ENCODE results near the gene AGXT. TPM values are rescaled to one million over a fixed set of nuclear protein-coding genes. Genes with fewer than 3 reads are reported as not detected.

The AGXT gene
- total and polyA plus RNA-seq, 4 donors: 254 to 1,572 (median 1,428) TPM

DNA sequence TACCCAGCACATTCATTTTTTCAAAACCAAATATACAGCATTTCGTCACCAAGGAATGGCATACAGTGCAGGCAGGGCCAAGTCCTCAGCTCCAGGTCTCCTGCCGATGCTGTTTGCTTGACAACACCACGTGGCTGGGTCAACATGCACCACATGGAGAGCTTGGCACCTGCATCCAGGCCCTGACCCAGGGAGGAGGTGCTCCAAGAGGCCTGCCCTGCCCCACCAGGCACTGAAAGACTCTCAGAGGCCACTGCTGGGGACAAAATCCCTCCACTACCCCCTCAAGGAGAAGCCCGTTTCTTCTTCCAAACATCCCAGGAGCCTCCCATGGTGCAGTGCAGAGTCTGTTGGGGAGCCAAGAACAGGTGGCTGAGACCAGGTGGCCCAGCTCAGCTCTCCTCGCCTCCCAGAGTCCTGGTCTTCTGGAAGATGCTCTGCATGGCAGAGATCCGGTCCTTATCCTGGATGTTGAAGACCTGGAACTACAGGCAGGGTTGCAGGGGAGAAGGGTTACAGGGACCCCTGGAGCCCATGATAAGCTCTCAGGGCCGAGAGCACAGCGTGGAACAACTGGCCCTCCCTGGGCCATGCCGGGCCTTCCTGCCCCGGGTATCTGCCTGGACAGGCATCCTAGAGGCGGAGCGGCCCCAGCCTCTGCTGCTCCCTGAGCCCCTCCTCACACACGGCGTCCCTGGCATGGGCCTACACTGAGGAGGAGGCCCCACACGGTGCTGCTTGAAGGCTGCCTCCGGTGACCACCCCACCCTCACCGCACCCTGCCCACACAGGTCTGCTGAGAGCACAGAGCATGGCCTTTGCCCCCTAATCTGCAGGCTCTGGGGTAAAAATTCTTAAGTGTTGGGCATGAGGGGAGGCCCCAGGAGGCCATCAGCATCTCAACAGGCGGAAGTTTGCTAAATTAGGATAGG lies 18.3 kb downstream of the AGXT start:
- WGBS: 52% methylated on average over 18 of the region's 18 CpGs
- Histone ChIP-seq H3K27ac (ENCODE audit: low read depth in 1 of 2, low read length in 2 of 2) (peak overlapping the region; percentile 49 to 76), H3K4me3 (ENCODE audit: low read depth in 1 of 3, low read length in 3 of 3) (no peak overlapping the region), H3K27me3 (ENCODE audit: control insufficient read depth in 4 of 4, insufficient read depth in 4 of 4, low read length in 3 of 4) (no peaks in the 10 kb centered on the region), H3K9ac (ENCODE audit: low read depth in 1 of 2, low read length in 2 of 2) (no peak overlapping the region), H3K9me3 (ENCODE audit: control insufficient read depth in 4 of 4, low read length in 3 of 4) (no peaks in the 10 kb centered on the region), H3K36me3 (ENCODE audit: control insufficient read depth in 4 of 4, insufficient read depth in 3 of 4, low read depth in 1 of 4, low read length in 3 of 4) (peaks cover 3 to 11% (median 4%) of the 10 kb centered on the region in 4 donors), H3K4me1 (ENCODE audit: control insufficient read depth in 4 of 4, insufficient read depth in 4 of 4, low read length in 3 of 4) (peaks cover 19 to 72% (median 65%) of the 10 kb centered on the region in 4 donors)
- TF ChIP-seq, protein P1, sequence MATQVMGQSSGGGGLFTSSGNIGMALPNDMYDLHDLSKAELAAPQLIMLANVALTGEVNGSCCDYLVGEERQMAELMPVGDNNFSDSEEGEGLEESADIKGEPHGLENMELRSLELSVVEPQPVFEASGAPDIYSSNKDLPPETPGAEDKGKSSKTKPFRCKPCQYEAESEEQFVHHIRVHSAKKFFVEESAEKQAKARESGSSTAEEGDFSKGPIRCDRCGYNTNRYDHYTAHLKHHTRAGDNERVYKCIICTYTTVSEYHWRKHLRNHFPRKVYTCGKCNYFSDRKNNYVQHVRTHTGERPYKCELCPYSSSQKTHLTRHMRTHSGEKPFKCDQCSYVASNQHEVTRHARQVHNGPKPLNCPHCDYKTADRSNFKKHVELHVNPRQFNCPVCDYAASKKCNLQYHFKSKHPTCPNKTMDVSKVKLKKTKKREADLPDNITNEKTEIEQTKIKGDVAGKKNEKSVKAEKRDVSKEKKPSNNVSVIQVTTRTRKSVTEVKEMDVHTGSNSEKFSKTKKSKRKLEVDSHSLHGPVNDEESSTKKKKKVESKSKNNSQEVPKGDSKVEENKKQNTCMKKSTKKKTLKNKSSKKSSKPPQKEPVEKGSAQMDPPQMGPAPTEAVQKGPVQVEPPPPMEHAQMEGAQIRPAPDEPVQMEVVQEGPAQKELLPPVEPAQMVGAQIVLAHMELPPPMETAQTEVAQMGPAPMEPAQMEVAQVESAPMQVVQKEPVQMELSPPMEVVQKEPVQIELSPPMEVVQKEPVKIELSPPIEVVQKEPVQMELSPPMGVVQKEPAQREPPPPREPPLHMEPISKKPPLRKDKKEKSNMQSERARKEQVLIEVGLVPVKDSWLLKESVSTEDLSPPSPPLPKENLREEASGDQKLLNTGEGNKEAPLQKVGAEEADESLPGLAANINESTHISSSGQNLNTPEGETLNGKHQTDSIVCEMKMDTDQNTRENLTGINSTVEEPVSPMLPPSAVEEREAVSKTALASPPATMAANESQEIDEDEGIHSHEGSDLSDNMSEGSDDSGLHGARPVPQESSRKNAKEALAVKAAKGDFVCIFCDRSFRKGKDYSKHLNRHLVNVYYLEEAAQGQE (IDR thresholded peaks at IDR 0.05): no peak
- peak; percentile 54 for TF ChIP-seq YY1 (IDR thresholded peaks at IDR 0.05)
- no peak for TF ChIP-seq TAF1 (conservative IDR thresholded peaks at IDR 0.05)
- peak; percentile 21 for TF ChIP-seq FOXA1 (IDR thresholded peaks at IDR 0.05)
- TF ChIP-seq HNF4G (IDR thresholded peaks at IDR 0.05): no peak
- TF ChIP-seq, protein P2, sequence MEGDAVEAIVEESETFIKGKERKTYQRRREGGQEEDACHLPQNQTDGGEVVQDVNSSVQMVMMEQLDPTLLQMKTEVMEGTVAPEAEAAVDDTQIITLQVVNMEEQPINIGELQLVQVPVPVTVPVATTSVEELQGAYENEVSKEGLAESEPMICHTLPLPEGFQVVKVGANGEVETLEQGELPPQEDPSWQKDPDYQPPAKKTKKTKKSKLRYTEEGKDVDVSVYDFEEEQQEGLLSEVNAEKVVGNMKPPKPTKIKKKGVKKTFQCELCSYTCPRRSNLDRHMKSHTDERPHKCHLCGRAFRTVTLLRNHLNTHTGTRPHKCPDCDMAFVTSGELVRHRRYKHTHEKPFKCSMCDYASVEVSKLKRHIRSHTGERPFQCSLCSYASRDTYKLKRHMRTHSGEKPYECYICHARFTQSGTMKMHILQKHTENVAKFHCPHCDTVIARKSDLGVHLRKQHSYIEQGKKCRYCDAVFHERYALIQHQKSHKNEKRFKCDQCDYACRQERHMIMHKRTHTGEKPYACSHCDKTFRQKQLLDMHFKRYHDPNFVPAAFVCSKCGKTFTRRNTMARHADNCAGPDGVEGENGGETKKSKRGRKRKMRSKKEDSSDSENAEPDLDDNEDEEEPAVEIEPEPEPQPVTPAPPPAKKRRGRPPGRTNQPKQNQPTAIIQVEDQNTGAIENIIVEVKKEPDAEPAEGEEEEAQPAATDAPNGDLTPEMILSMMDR (IDR thresholded peaks at IDR 0.05; ENCODE audit: low read depth, low read length, missing input control): peak; percentile 2
- TF ChIP-seq RXRA (IDR thresholded peaks at IDR 0.05): peak; percentile 65 to 83
- TF ChIP-seq, protein P3, sequence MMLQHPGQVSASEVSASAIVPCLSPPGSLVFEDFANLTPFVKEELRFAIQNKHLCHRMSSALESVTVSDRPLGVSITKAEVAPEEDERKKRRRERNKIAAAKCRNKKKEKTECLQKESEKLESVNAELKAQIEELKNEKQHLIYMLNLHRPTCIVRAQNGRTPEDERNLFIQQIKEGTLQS (IDR thresholded peaks at IDR 0.05): peak; percentile 78
- TF ChIP-seq EGR1 (IDR thresholded peaks at IDR 0.05; ENCODE audit: low read depth in 2 of 2): no peak
- peak; percentile 42 to 69 for TF ChIP-seq HNF4A (conservative IDR thresholded peaks at IDR 0.05)
- TF ChIP-seq, protein P4, sequence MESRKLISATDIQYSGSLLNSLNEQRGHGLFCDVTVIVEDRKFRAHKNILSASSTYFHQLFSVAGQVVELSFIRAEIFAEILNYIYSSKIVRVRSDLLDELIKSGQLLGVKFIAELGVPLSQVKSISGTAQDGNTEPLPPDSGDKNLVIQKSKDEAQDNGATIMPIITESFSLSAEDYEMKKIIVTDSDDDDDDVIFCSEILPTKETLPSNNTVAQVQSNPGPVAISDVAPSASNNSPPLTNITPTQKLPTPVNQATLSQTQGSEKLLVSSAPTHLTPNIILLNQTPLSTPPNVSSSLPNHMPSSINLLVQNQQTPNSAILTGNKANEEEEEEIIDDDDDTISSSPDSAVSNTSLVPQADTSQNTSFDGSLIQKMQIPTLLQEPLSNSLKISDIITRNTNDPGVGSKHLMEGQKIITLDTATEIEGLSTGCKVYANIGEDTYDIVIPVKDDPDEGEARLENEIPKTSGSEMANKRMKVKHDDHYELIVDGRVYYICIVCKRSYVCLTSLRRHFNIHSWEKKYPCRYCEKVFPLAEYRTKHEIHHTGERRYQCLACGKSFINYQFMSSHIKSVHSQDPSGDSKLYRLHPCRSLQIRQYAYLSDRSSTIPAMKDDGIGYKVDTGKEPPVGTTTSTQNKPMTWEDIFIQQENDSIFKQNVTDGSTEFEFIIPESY (IDR thresholded peaks at IDR 0.05): no peak
- no peak for TF ChIP-seq GABPA (IDR thresholded peaks at IDR 0.05 in 1 of 2, conservative IDR thresholded peaks at IDR 0.05 in 1 of 2)
- peak; percentile 74 for TF ChIP-seq FOXA2 (IDR thresholded peaks at IDR 0.05)
- TF ChIP-seq RAD21 (IDR thresholded peaks at IDR 0.05): no peak
- peak; percentile 44 for TF ChIP-seq SP1 (IDR thresholded peaks at IDR 0.05)
- TF ChIP-seq NR2F2 (IDR thresholded peaks at IDR 0.05): no peak
- TF ChIP-seq JUND (IDR thresholded peaks at IDR 0.05): peak in 1 of 2 donors; percentile 57
- TF ChIP-seq, protein P5, sequence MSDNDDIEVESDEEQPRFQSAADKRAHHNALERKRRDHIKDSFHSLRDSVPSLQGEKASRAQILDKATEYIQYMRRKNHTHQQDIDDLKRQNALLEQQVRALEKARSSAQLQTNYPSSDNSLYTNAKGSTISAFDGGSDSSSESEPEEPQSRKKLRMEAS (IDR thresholded peaks at IDR 0.05): peak; percentile 96
- no peak for DNase-seq (ENCODE audit: low spot score)
